HG02759 (cell line): ENCODE measurements around the gene PDE10A.

Experiments used
- ATAC-seq: cut with Tn5 transposase; IDR thresholded peaks from one replicate; pipeline ENCODE4 v1.9.1; 2021; ENCODE audit warnings: mild to moderate bottlenecking, moderate library complexity; ENCODE audit not compliant: unreplicated experiment

The PDE10A gene

DNA sequence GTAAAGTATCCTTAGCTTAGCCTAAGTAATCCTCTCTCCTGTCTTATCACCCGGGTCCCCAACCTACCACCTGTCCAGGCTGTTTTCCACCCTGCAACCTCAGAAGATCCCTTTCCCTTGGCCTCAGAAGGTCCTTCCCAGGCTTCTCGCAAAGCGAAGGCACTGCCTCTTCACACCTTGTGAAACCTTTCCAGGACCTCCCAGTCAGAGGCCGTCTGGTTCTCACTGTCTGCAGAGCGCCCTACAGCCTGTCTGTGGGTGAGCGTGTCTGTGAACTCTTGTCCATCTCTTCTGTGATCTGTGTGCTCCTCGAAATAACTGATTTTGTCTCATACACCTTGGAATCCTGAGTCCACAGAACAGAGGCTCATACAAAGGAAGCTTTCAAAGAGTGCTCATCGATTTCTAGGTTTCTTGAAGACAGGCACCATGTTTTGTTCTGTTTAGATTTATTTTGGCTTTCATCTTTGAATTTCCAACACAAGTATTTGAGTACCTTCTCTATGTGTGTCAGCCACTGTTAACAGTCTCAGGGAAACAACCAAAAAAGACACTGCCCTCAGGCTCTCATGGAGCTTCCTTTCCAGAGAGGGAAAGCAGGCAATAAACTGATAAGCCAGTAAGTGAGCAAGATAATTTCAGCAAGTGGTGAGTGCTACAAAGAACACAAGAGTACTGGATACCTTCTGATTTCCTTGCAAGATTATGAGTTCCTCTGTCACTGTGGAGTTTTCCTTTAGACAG, 6.3 kb downstream of the PDE10A start:
- ATAC-seq: no peak

DNA sequence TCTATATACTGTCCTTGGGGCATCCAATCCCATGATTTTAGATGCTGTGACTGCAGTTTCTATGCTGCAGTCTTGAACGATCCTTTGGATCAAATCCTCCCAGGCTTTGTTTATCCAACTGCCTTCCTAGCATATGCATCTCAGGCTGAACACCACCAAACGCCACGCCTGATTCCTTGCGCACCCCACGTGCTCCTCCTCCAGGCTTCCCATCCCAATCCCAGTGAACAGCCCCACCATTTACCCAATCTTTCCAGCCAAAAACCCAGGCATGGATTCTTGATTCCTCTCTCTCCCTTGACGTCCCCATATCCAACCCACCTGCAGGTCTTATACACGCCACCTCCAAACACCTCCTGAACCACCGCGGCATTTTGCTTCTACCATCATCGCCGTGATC, 7.8 kb downstream of the PDE10A start:
- no peak for ATAC-seq

DNA sequence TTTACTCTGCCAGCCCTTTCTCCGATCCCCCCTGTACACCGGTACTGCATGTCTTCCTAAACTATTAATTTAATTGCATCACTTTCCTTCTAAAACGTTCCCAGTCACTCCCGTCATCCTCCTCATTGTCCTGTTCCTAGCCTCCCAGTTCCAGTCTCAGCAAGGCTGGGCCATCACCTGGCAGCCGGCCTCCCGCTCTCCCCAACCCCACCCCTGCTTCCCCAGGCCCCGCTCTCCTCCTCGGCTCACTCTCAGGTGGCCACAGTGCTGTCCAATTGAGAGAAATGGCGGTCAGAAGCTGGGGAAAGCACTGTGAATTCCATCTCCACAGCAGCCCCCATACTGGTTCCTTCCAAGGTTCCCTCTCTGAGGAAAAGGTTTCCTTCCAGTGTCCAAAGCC, 8.9 kb downstream of the PDE10A start:
- ATAC-seq: no peak

DNA sequence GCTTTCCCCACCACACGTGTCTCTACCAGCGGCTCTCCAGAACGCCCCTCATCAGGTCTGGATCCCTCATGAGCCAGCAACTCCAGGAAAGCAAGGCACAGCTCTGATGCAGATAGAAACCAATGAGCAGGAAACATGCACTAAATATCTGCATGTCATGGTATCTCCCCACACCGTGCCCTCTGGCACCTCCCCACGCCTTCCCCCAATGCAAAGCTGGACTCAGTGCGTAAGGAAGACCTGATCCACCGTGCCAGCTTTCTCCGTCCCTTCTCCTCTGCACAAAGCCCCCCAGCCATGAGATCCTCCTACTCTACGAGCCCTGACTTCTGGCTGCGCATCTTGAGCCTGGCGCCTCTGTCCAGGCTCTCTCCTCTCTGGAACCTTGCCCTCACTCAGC, 9.4 kb downstream of the PDE10A start:
- no peak for ATAC-seq

DNA sequence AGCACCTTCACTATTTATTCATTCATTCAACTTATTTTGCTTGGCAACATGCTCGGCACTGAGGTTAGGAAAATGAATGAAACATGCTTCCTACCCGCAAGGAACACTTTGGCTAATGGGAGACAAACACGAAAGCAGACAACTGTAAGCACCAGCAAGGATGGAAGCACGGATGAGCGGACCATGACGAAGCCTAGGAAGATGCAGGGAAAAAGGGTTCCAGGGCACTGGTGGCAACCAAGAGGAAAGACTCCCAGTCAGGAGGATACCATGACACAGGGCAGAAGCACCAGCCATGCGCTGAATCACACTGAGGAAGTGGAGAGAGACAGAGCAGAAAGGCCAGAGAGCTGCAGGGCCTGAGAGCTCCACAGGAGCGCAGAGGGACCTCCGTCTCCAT, 9.8 kb downstream of the PDE10A start:
- no peak for ATAC-seq

DNA sequence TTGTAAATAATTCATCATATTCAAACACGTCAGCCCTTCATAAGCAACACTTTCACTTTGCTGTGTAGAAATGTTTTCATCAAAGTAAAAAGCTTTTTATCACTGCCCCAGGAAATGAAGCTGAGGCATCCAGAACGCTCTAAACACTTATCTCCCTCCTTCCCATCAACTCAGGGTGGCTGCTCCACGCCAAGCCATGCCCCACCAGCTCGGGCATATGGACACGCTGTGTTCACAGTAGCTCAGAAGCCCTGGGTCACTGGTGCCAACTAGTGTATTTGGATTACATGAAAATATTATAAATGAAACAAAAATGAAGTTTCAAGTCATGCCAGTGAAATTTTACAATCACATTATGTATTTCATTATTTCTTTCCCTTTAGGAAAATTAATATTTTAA, 10.3 kb downstream of the PDE10A start:
- ATAC-seq: no peak

DNA sequence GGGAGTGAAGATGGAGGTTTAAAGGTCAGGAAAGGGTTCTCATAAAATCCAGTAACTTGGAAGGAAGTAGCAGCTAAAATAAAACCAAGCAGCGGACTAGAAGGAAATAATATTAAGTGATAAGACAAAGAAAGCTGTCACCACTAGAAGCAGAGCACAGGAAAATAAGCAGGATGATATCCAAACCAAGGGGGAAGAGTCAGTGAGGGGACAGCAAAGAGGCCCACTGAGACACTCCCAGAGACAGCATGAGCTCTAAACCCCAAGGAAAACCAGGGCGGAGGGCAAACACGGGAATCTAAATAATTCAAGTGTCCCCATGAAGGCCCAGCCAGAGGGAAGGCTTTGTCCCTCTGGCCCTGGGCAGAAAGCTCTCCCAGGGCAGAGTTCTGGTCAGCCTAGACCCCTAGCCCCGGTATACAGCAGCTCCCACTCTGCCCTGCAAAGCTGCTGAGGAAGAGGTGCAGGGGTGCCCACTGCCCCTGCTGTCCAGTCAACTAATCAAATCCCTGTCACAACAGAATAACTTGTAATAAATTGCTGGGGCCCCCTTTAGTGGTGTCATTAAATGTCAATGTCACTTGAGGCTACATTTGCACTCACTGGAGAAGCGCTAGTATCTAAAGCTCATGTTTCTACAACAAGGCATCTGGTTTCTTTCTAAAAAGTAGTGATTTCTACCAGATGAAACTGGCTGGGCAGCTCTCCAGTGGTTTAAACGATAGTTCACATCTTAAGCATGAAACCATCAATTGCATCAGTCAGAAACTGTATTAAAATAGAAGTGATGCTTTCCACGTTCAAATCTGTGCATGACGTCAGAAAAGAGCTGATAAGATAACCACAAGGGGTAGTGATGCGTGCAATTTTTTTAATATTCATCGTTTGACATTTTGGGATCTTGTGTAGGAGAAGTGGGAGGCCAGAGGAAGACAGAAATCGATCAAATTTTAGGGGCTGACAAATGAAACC, 13.6 kb downstream of the PDE10A start:
- ATAC-seq: no peak

DNA sequence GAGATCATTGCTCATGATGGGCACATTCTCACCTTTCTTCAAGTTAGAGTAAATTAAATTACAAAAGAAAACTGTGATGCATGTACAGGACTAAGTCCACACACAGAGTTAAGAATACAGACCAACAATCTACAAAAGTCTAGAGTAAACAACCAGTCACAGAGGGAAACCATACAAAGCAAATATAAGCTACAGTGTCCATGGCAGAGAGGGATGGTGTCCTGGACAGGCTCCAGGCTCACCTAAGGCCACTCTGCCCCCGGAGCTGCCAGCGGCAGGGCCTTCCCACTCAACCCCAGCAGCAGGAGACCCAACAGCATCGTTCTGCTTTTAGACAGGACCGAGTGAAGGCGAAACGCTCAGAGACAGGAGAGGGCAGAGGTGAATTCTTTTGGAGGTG, 16.0 kb downstream of the PDE10A start:
- ATAC-seq: no peak

DNA sequence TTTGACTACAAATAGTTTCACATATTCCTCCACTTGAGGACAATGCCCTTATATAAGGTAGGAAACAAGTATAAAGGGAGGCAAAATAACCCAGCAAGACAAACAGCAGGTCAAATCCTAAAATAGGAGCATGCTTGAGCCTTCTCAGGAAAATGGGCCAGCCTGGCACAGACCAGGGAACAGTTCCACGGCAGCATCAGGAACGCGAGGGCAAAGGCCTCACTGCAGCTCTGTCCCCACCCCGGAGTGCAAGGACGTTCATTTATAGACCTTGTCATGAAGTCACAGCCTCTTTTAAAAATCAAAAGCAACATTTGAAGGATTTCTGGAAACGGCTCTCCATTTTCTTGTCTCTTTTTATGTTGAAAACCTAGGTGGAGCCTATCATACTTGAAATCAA, 17.1 kb downstream of the PDE10A start:
- ATAC-seq: no peak

DNA sequence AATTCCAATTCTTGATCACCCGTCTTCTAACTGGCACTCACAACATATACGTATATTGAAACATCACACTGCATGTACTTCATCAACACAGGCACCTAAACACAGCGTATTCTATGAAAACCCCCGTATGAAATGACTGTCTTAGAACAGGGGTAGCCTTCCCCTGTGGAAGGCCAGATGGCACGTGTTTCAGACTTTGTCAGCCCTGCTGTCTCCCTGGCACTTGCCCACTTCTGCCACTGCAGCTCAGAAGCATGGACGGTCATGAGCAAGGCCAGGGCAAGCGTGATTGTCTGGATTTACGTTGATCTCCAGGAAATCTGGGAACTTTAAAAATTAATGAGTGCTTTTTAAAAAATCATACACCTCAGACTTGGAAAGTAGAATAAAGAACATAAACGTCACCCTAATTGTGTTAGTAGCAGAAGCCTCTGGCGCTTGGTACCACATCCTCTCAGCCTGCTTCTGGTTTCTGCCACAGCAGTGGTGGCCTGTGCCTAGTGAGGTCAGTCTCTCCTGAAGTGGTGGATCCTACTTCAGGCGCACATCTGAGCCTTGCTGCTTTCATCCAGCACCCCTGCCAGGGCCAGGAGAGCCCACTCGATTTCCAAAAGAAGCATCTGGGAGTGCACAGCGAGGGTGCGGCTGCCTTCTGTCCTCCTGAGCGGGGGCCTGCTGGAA, 18.3 kb downstream of the PDE10A start:
- no peak for ATAC-seq

DNA sequence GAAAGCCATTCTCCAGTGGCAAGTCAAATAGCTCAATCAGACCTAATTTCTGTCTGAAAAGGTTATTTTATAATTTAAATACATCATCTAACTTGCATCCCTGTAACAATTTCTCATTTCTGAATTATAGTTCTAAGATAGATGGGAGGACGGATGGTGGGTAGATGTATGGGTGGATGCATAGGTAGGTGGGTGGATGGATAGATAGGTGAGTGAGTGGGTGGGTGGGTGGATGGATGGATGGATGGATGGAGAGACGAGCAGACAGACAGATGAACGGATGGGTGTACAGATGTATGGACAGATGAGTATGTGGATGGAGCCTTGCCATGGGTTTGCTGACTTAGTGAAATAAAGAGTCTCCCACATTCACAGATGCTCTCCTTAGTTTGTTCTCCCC, 20.0 kb downstream of the PDE10A start:
- no peak for ATAC-seq

DNA sequence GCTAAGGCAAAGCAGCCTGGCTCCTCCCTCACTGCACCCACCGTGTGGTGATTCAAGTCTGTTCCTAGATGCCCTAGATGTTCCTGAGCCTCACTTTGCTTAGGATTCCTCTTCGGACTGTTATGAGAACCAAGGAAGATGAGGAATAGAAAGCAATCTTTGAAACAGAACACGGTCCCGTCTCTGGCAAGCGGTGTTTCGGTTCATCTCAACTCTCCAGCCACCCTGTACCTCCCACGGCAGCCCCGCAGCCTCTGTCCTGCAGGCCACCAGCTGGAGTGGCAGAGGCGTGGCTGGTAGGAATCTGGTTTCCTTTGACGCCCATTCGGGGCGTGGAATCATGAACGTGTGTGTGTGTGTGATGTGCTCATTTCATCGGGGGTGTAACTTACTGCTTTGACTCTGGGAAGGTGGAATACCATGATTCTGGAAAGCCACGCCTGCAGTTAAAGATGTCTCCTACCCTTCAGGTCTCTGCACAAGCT, 21.3 kb downstream of the PDE10A start:
- ATAC-seq: no peak

DNA sequence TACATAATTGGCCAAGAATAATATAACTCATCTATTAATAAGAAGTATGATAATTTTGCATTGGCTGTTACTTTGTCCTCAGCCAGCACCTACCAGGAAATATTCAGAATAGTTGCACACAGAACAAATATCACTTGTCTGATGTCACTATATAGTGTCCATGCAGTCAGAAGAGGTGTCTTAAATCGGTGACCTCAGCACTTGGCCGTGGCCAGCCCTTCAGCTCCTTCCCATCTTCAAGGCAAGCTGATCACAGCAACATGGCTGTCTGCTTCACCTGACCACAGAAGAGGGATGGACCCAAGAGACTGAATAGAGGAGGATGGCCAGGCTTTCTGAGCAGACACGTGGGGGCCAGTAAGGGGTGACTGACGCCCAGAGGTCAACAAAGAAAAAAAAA, 22.2 kb downstream of the PDE10A start:
- no peak for ATAC-seq

DNA sequence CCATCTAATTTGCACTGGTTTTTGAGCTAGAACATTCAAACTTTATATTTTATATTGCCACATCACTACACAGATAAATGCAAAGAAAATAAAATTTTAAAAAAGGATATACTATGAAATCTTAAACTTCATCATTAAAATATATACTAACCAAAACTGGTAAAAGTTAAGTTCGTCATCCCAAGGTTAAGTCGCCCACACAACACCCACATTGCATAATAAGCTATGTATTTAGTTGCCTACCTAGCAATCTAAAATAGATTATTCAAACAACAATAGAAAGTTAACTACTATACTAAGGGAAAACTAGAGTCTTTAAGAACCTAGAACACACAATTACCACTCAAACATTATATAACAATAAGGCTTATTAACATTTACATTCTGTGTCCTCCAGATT, 24.5 kb downstream of the PDE10A start:
- no peak for ATAC-seq

DNA sequence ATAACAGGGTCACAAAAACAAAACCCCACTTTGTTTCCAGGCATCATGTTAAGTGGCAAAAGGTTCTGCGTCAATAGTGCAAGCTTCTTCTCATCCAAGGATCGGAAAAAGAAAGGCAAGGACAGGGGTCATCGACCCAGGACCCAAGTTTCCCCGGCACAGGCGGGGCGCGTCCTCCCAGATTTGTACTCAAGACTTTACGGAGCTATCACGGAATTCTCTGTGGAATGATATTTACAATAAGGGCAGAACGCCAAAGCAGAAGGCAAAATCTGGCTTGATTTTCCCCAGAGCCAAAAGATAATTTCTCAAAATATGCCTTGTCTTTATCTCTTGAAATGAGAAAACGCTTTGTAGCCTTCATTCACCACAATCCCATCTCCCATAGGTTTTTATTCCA, 25.5 kb downstream of the PDE10A start:
- no peak for ATAC-seq

DNA sequence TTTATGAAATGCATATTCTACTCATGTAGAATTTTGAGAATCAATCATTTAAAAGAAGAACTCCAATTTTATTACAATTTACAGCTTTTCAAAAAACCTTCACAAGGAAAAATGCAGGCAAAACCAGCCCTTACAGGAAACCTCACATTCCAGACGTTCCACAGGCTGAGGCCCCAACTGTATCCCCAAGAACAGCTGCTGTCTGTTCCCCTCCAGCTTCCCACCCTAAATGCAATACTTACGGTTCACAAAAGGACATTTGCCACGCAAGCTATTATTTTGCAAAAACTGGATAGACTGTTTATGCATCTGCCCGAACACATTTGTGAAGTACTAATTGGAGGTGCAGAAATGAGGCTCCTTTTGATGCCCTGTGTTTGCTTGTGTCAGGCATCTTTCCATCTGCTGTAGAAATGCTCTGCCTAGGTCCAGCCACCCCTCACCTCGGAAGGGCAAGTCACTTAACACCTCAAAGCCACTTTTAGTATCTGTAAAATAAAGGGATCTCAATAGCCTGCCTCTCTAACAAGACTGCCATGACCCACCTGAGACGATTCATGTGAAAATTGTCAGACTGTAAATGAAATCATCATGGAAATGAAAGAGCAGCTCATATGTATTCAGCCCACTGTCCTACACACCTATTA, 26.5 kb downstream of the PDE10A start:
- ATAC-seq: no peak

DNA sequence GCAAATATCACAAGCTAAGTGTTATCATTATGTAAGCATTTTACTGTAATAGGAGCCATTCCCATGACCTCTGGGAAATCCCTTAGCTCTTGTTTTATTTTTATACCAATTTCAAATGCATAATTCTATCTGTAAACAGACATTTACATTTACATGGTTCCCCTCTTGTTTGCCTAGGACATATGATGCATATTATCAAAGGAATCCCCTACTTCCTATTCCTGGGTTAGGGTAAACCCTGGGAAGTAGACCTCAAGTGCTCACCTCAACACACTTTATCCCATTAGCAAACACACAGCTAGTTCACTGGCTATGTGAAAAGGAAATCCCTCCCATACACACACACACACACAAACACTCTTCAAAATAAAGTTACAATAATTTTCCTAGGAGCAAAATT, 27.1 kb downstream of the PDE10A start:
- ATAC-seq: no peak

DNA sequence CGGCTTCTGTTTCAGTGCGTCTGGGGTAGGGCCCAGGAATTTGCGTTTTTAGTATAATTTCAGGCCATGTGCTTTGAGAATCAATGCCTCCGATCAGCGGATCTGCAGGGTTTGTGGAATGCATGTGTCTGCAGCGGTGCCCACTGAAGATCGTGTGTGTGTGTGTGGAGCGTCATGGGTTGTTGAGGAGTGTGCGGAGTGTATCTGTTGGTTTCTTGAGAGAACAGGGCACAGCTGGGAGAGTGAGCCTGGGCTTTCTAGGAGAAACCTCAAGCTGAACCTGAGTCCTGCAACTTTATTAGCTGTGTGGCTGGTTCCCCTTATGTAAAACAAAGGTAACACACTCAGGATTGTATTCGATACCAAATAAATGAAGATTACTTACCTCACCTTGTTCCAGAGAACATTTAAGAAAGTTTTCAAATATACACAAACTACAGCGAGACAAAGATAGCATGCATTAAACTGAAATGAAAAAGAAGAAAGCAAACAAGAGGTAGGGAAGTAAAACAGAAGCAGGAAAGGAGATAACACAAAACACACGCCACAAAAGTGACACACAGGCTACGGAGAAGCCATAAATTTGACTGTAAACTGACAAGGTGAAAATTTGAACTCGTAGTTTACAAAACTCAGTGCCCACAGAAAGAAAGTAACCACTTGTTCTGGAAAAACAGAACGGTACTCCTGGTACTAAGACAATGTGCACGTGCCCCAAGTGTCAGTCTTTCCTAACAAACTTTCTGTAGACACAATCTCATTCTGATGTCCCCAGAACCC, 28.8 kb downstream of the PDE10A start:
- ATAC-seq: no peak

DNA sequence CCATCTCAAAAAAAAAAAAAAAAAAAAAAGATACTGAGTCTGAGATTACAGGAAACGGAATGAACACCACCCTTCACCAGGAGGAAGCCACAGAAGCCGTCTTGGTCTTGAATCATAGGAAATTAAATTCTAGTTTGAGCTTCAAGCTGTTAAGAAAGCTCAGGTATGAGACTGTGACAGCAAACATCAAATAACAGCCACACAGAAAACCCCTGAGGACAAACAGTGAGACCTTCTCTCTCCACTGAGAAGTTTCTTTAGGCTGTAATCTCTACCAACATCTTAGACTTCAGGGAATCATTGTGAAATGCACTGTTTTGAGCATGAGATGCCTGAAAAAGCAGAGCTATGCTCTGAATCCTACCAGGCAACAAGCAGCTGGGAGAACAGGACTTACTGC, 30.8 kb downstream of the PDE10A start:
- ATAC-seq: no peak

DNA sequence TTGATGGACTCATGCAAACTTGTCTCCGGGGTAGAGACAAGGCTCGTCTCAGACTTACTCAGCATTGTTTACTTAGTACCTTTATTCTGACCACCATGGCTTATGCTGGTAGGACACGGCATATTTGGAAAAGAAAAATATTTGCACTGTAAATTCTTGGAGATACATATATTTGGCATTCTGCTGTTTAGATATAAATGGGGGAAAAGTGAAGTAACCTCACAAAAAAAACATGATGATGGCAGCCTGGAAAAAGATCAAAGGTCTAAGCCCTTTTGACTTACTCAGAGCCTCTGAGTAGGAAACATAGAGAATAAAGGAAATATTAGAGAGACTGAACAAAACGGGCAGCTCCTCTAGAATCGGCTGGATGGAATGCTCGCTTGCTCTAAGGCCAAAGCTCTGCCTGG, 32.5 kb downstream of the PDE10A start:
- no peak for ATAC-seq
